GM12878 (cell line): ENCODE measurements around the gene TRIAP1.

Experiments
- CTCF ChIP-seq, 3 experiments: IDR thresholded peaks in 2 of 3; conservative IDR thresholded peaks in 1 of 3; 2 replicates each; pipeline ENCODE4 v1.5.1; 2011; ENCODE audit warnings: low read depth in 3 of 3, low read length in 3 of 3, mild to moderate bottlenecking in 3 of 3, control low read depth in 2 of 3, moderate library complexity in 2 of 3, inconsistent platforms in 1 of 3, mixed read lengths in 1 of 3; ENCODE audit not compliant: control insufficient read depth in 2 of 3, insufficient read depth in 1 of 3; ENCODE audit errors: extremely low read depth in 1 of 3
- IKZF2 ChIP-seq, 2 experiments: fragments of 450-650 bp; IDR thresholded peaks; 2 replicates each; pipeline ENCODE4 v1.6.1; 2017; ENCODE audit warnings: mild to moderate bottlenecking in 2 of 2, moderate library complexity in 2 of 2

- no peak for TF ChIP-seq IKZF2 (IDR thresholded peaks at IDR 0.05)
- no peak for TF ChIP-seq CTCF (IDR thresholded peaks at IDR 0.05 in 2 of 3, conservative IDR thresholded peaks at IDR 0.05 in 1 of 3; ENCODE audit: control insufficient read depth in 2 of 3, extremely low read depth in 1 of 3, insufficient read depth in 1 of 3, low read depth in 3 of 3, low read length in 3 of 3)
Observed at GRCh38 chr12:120460157-120460556, 14.0 kb upstream of the TRIAP1 start.
